Neutrophil (primary cell): ENCODE measurements around the gene MEGF9.

Source experiments
- H3K27ac ChIP-seq: fragments of 200-600 bp; sonication (generic); 2 replicates; pipeline ENCODE4 v1.5.1; 2016; ENCODE audit warnings: mild to moderate bottlenecking, moderate library complexity
- H3K27me3 ChIP-seq: fragments of 200-600 bp; sonication (generic); 2 replicates; pipeline ENCODE4 v1.6.0; 2016; ENCODE audit warnings: mild to moderate bottlenecking
- H3K36me3 ChIP-seq: fragments of 200-600 bp; sonication (generic); 2 replicates; pipeline ENCODE4 v1.5.1; 2017
- H3K4me1 ChIP-seq, 2 experiments: fragments of 200-600 bp in 1 of 2; sonication (generic) in 1 of 2; 1 replicate in 1 of 2; 2 replicates in 1 of 2; pipeline versions ENCODE4 v1.5.1 to v1.6.1; 2013 to 2016; ENCODE audit warnings: low read depth in 1 of 2, low read length in 1 of 2, mild to moderate bottlenecking in 1 of 2, moderate library complexity in 1 of 2; ENCODE audit not compliant: control insufficient read depth in 1 of 2, insufficient read depth in 1 of 2
- H3K4me3 ChIP-seq, 2 experiments: fragments of 200-600 bp in 1 of 2; sonication (generic) in 1 of 2; 1 replicate in 1 of 2; 2 replicates in 1 of 2; pipeline ENCODE4 v1.5.1; 2013 to 2016; ENCODE audit warnings: low read depth in 1 of 2, low read length in 1 of 2, mild to moderate bottlenecking in 1 of 2, moderate library complexity in 1 of 2
- H3K9me3 ChIP-seq: fragments of 200-600 bp; sonication (generic); 2 replicates; pipeline ENCODE4 v1.5.1; 2016
- TF ChIP-seq, protein P1 (sequence below): fragments of 200-600 bp; sonication (generic); IDR thresholded peaks from 2 replicates; pipeline ENCODE4 v1.5.1; 2016; ENCODE audit warnings: antibody characterized with exemption

MEGF9 gene

GRCh38 chr9:120714088-120714845 lies at the start of gene MEGF9:
Gene MEGF9, minus strand, starts transcription at chr9:120714470. Its CDS starts 112 bp downstream, at chr9:120714358.
- no peaks in the 10 kb centered on the region for H3K27me3 ChIP-seq
- H3K4me1 ChIP-seq, result peaks cover 40 to 51% of the 10 kb centered on the region in 2 experiments
- peaks cover 9% of the 10 kb centered on the region for H3K36me3 ChIP-seq
- TF ChIP-seq, protein P1, sequence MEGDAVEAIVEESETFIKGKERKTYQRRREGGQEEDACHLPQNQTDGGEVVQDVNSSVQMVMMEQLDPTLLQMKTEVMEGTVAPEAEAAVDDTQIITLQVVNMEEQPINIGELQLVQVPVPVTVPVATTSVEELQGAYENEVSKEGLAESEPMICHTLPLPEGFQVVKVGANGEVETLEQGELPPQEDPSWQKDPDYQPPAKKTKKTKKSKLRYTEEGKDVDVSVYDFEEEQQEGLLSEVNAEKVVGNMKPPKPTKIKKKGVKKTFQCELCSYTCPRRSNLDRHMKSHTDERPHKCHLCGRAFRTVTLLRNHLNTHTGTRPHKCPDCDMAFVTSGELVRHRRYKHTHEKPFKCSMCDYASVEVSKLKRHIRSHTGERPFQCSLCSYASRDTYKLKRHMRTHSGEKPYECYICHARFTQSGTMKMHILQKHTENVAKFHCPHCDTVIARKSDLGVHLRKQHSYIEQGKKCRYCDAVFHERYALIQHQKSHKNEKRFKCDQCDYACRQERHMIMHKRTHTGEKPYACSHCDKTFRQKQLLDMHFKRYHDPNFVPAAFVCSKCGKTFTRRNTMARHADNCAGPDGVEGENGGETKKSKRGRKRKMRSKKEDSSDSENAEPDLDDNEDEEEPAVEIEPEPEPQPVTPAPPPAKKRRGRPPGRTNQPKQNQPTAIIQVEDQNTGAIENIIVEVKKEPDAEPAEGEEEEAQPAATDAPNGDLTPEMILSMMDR, result peak; percentile 67
- no peaks in the 10 kb centered on the region for H3K9me3 ChIP-seq
- peak within 1 kb of the TSS; percentile 93 for H3K27ac ChIP-seq
- peak within 1 kb of the TSS; percentile 87 to 95 for H3K4me3 ChIP-seq

DNA sequence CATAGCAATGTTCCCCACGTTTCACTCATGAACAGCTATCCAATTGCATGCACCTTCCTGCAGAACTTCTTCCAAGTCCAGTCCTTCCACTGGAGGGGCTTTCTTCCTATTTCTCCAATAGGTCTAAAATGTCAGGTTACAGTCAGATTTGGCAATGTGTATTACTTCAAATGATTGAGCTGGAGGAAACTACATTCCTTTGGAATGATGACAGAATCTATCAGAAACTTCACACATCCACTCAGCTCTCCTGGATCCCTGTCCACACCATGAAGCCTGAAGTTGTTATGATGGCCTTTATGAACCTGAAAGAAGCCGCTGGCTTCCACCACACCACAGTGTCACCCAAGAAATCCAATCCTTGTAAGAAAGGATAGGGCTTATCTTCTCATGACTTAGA lies 46.7 kb upstream of the MEGF9 start:
- TF ChIP-seq, protein P1, result no peak
- H3K36me3 ChIP-seq, result peaks cover 45% of the 10 kb centered on the region
- H3K27ac ChIP-seq, result peak overlapping the region; percentile 4
- no peaks in the 10 kb centered on the region for H3K9me3 ChIP-seq
- H3K27me3 ChIP-seq, result no peaks in the 10 kb centered on the region
- H3K4me1 ChIP-seq, result peaks cover 39 to 54% of the 10 kb centered on the region in 2 experiments
- H3K4me3 ChIP-seq, result no peak overlapping the region

DNA sequence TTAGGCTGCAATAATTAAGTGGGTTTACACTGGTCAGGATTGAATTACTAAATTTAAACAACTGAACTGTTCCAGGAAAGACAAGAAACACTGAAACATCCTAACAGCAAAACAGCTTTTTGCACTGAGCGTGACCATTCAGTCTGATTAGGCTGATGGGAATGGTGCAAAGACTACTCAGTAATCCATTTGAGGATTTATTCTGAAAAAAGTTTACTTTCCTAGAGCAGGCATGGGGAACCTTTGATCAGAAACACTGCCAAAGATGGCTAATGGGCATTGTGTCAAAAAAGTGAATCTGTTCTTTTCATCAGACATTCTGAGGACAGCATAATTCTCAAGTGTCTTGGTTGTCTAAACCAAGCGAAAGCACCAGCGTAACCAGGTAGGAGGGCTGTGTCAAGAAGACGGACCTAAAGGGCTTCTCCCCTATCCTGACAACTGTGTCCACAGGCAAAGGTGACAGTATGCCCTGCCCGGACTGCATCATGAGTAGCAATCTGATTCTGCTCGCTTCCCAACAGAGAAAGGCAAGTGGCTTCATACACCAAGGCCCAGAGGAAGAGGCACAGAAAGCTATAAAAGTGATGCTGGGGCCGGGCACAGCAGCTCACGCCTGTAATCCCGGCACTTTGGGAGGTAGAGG lies 45.6 kb upstream of the MEGF9 start:
- peaks cover 39% of the 10 kb centered on the region for H3K36me3 ChIP-seq
- no peaks in the 10 kb centered on the region for H3K27me3 ChIP-seq
- TF ChIP-seq, protein P1, result no peak
- H3K4me3 ChIP-seq, result no peak overlapping the region
- peaks cover 46 to 61% of the 10 kb centered on the region in 2 experiments for H3K4me1 ChIP-seq
- H3K9me3 ChIP-seq, result no peaks in the 10 kb centered on the region
- peak overlapping the region; percentile 77 for H3K27ac ChIP-seq

- Histone ChIP-seq H3K4me3 (peak overlapping the region in 1 of 2 experiments; percentile 12), H3K27ac (peak overlapping the region; percentile 77), H3K9me3 (no peaks in the 10 kb centered on the region), H3K4me1 (peaks cover 48 to 61% of the 10 kb centered on the region in 2 experiments), H3K36me3 (peaks cover 26% of the 10 kb centered on the region), H3K27me3 (no peaks in the 10 kb centered on the region)
- TF ChIP-seq, protein P1, result no peak
These were observed 44.3 kb upstream of the MEGF9 start for GRCh38 chr9:120758544-120758943.

GRCh38 chr9:120757026-120757913 lies 43.0 kb upstream of the MEGF9 start:
- TF ChIP-seq, protein P1, result no peak
- H3K27ac ChIP-seq, result peak overlapping the region; percentile 77
- no peak overlapping the region for H3K4me3 ChIP-seq
- no peaks in the 10 kb centered on the region for H3K9me3 ChIP-seq
- H3K4me1 ChIP-seq, result peaks cover 57 to 67% of the 10 kb centered on the region in 2 experiments
- H3K27me3 ChIP-seq, result no peaks in the 10 kb centered on the region
- peaks cover 17% of the 10 kb centered on the region for H3K36me3 ChIP-seq
